SIG-M5 treated with dmso at 0.1 percent for 504 hours (cell line): ENCODE data around the gene C3orf18.
A peak's percentile ranks its signal among the peaks of the same experiment; 100 is the strongest.

Experiments
- DNase-seq: peaks from one replicate; lab custom pipeline; 2025; ENCODE audit not compliant: unreplicated experiment; lab: John Stamatoyannopoulos, UW

C3orf18 gene

GRCh38 chr3:50551681-50552435 is 15.7 kb downstream of the C3orf18 start:
- no peak for DNase-seq

GRCh38 chr3:50551054-50551659 is 16.4 kb downstream of the C3orf18 start:
- DNase-seq = no peak

GRCh38 chr3:50550079-50550736 is 17.3 kb downstream of the C3orf18 start:
- DNase-seq = no peak

- DNase-seq = no peak
Observed at GRCh38 chr3:50549226-50549625, 18.3 kb downstream of the C3orf18 start.

GRCh38 chr3:50545781-50546180 is 21.8 kb downstream of the C3orf18 start:
- no peak for DNase-seq

GRCh38 chr3:50542177-50543034 is 25.1 kb downstream of the C3orf18 start:
- DNase-seq = peak; percentile 35

- DNase-seq = no peak
Observed at GRCh38 chr3:50539356-50540286, 27.9 kb downstream of the C3orf18 start.

- DNase-seq = no peak
Observed at GRCh38 chr3:50537421-50538129, 30.0 kb downstream of the C3orf18 start.

GRCh38 chr3:50536471-50537180 is 30.9 kb downstream of the C3orf18 start:
- no peak for DNase-seq

- no peak for DNase-seq
Observed at GRCh38 chr3:50534681-50535330, 32.7 kb downstream of the C3orf18 start.

GRCh38 chr3:50533807-50534461 is 33.6 kb downstream of the C3orf18 start:
- DNase-seq = no peak

GRCh38 chr3:50533316-50533715 is 34.2 kb downstream of the C3orf18 start:
- DNase-seq = no peak

GRCh38 chr3:50532062-50532705 is 35.4 kb downstream of the C3orf18 start:
- no peak for DNase-seq

GRCh38 chr3:50531201-50531600 is 36.3 kb downstream of the C3orf18 start:
- no peak for DNase-seq

GRCh38 chr3:50530001-50530970 is 37.3 kb downstream of the C3orf18 start:
- DNase-seq = no peak

- peak; percentile 83 for DNase-seq
Observed at GRCh38 chr3:50525987-50526386, 41.6 kb downstream of the C3orf18 start.
